ENCODE data around the gene MTNR1A.
"Not testable (repeated sequence)": the region's sequence is repeated elsewhere in the genome, so short reads cannot be mapped to it uniquely, and the experiment has no call there.

DNA sequence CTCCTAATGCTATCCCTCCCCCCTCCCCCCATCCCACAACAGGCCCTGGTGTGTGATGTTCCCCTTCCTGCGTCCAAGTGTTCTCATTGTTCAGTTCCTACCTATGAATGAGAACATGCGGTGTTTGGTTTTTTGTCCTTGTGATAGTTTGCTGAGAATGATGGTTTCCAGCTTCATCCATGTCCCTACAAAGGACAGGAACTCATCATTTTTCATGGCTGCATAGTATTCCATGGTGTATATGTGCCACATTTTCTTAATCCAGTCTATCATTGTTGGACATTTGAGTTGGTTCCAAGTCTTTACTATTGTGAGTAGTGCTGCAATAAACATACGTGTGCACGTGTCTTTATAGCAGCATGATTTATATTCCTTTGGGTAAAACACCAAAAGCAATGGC is 31.4 kb downstream of the MTNR1A start:
- TF ChIP-seq, protein P1, sequence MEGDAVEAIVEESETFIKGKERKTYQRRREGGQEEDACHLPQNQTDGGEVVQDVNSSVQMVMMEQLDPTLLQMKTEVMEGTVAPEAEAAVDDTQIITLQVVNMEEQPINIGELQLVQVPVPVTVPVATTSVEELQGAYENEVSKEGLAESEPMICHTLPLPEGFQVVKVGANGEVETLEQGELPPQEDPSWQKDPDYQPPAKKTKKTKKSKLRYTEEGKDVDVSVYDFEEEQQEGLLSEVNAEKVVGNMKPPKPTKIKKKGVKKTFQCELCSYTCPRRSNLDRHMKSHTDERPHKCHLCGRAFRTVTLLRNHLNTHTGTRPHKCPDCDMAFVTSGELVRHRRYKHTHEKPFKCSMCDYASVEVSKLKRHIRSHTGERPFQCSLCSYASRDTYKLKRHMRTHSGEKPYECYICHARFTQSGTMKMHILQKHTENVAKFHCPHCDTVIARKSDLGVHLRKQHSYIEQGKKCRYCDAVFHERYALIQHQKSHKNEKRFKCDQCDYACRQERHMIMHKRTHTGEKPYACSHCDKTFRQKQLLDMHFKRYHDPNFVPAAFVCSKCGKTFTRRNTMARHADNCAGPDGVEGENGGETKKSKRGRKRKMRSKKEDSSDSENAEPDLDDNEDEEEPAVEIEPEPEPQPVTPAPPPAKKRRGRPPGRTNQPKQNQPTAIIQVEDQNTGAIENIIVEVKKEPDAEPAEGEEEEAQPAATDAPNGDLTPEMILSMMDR (IDR thresholded peaks at IDR 0.05) = not testable (repeated sequence)
- TF ChIP-seq POLR2AphosphoS5, EP300, POLR2A (IDR thresholded peaks at IDR 0.05): not testable (repeated sequence)

All from sigmoid colon (tissue), 4 donors.